H9 (cell line): ENCODE measurements around the gene LRRC36. TPM values are rescaled to one million over a fixed set of nuclear protein-coding genes. Genes with fewer than 3 reads are reported as not detected.

Experiments
- DNase-seq: peaks from one replicate; pipeline ENCODE4 v3.0.0-alpha.2; 2017
- H2AFZ ChIP-seq: one replicate; pipeline ENCODE4 v1.6.1; 2013; ENCODE audit warnings: mild to moderate bottlenecking, low read length, control low read depth, moderate library complexity
- H2AK5ac ChIP-seq: 2 replicates; pipeline ENCODE4 v1.6.1; 2013; ENCODE audit warnings: low read length, control low read depth, mixed read lengths; ENCODE audit not compliant: insufficient read length
- H2BK120ac ChIP-seq: one replicate; pipeline ENCODE4 v1.6.1; 2013; ENCODE audit warnings: low read depth, mild to moderate bottlenecking, low read length, control low read depth, inconsistent platforms; ENCODE audit not compliant: poor library complexity, severe bottlenecking
- H2BK12ac ChIP-seq: 2 replicates; pipeline ENCODE4 v1.6.1; 2013; ENCODE audit warnings: low read length, control low read depth, mixed read lengths, low read depth; ENCODE audit not compliant: insufficient read length
- H2BK15ac ChIP-seq: 2 replicates; pipeline ENCODE4 v1.6.1; 2013; ENCODE audit warnings: low read depth, low read length, control low read depth
- H2BK20ac ChIP-seq: one replicate; pipeline ENCODE4 v1.6.1; 2013; ENCODE audit warnings: low read depth, mild to moderate bottlenecking, low read length, control low read depth, inconsistent platforms; ENCODE audit not compliant: poor library complexity, severe bottlenecking
- H2BK5ac ChIP-seq: 2 replicates; pipeline ENCODE4 v1.6.1; 2013; ENCODE audit warnings: low read length, control low read depth, mixed read lengths; ENCODE audit not compliant: insufficient read length
- H3K14ac ChIP-seq: 2 replicates; pipeline ENCODE4 v1.6.1; 2013; ENCODE audit warnings: low read length, control low read depth; ENCODE audit not compliant: insufficient read depth
- H3K18ac ChIP-seq: 2 replicates; pipeline ENCODE4 v1.6.1; 2013; ENCODE audit warnings: low read depth, mild to moderate bottlenecking, mixed read lengths, low read length, control low read depth; ENCODE audit not compliant: insufficient read length
- H3K23ac ChIP-seq: 2 replicates; pipeline ENCODE4 v1.6.1; 2013; ENCODE audit warnings: low read length, control low read depth, mixed read lengths, low read depth; ENCODE audit not compliant: insufficient read length
- H3K23me2 ChIP-seq: 2 replicates; pipeline ENCODE4 v1.6.1; 2013; ENCODE audit warnings: low read depth, mild to moderate bottlenecking, mixed read lengths, low read length, control low read depth; ENCODE audit not compliant: insufficient read length, poor library complexity, severe bottlenecking
- H3K27ac ChIP-seq: 2 replicates; pipeline ENCODE4 v1.5.1; 2013; ENCODE audit warnings: low read length, control low read depth, mixed read lengths, low read depth; ENCODE audit not compliant: insufficient read length
- H3K27me3 ChIP-seq: 2 replicates; pipeline ENCODE4 v1.6.1; 2013; ENCODE audit warnings: low read length, control low read depth, inconsistent platforms; ENCODE audit not compliant: insufficient read depth
- H3K4ac ChIP-seq: 2 replicates; pipeline ENCODE4 v1.6.1; 2013; ENCODE audit warnings: low read depth, mild to moderate bottlenecking, control low read depth, inconsistent platforms, low read length, moderate library complexity
- H3K4me1 ChIP-seq: 2 replicates; pipeline ENCODE4 v1.6.1; 2013; ENCODE audit warnings: low read length, control low read depth, inconsistent platforms; ENCODE audit not compliant: insufficient read depth
- H3K4me2 ChIP-seq: 2 replicates; pipeline ENCODE4 v1.6.1; 2013; ENCODE audit warnings: low read length, control low read depth, mixed read lengths; ENCODE audit not compliant: insufficient read length, insufficient read depth
- H3K56ac ChIP-seq: 2 replicates; pipeline ENCODE4 v1.6.1; 2013; ENCODE audit warnings: low read depth, mild to moderate bottlenecking, mixed read lengths, low read length, control low read depth; ENCODE audit not compliant: insufficient read length
- H3K79me1 ChIP-seq: 2 replicates; pipeline ENCODE4 v1.6.1; 2013; ENCODE audit warnings: low read depth, mild to moderate bottlenecking, moderate library complexity, low read length, control low read depth, inconsistent platforms; ENCODE audit not compliant: insufficient read depth, poor library complexity, severe bottlenecking
- H3K79me2 ChIP-seq: 2 replicates; pipeline ENCODE4 v1.6.1; 2013; ENCODE audit warnings: low read length, control low read depth, inconsistent platforms; ENCODE audit not compliant: insufficient read depth
- H3K9ac ChIP-seq: 2 replicates; pipeline ENCODE4 v1.6.1; 2013; ENCODE audit warnings: low read length, control low read depth, mixed read lengths; ENCODE audit not compliant: insufficient read length; ENCODE audit errors: extremely low read depth
- H3K9me3 ChIP-seq: one replicate; pipeline ENCODE4 v1.6.1; 2013; ENCODE audit warnings: low read depth, low read length, inconsistent platforms; ENCODE audit not compliant: control insufficient read depth
- H3T11ph ChIP-seq: one replicate; pipeline ENCODE4 v1.6.1; 2013; ENCODE audit warnings: mild to moderate bottlenecking, low read length, control low read depth, inconsistent platforms
- H4K20me1 ChIP-seq: one replicate; pipeline ENCODE4 v1.6.1; 2013; ENCODE audit not compliant: control insufficient read depth, insufficient read length, insufficient read depth
- H4K5ac ChIP-seq: 2 replicates; pipeline ENCODE4 v1.6.1; 2013; ENCODE audit warnings: low read depth, mild to moderate bottlenecking, mixed read lengths, low read length, control low read depth; ENCODE audit not compliant: insufficient read length
- H4K8ac ChIP-seq: replicated peaks from 2 replicates; pipeline ENCODE4 v1.6.1; 2013; ENCODE audit warnings: low read length, control low read depth, mixed read lengths, low read depth; ENCODE audit not compliant: insufficient read length
- H4K91ac ChIP-seq: 2 replicates; pipeline ENCODE4 v1.6.1; 2013; ENCODE audit warnings: low read depth, mild to moderate bottlenecking, moderate library complexity, mixed read lengths, low read length, control low read depth; ENCODE audit not compliant: insufficient read length
- H3K27ac Mint-ChIP-seq, 3 experiments: 2 replicates in 2 of 3; 3 replicates in 1 of 3; pipeline ENCODE4 v1.8.0; 2020 to 2021; ENCODE audit warnings: mixed read lengths in 3 of 3, mild to moderate bottlenecking in 1 of 3, moderate library complexity in 1 of 3
- H3K27me3 Mint-ChIP-seq: 2 replicates; pipeline ENCODE4 v1.8.0; 2021; ENCODE audit warnings: low read depth, mild to moderate bottlenecking, moderate library complexity, mixed read lengths
- H3K36me3 Mint-ChIP-seq, 3 experiments: 2 replicates in 2 of 3; 3 replicates in 1 of 3; pipeline ENCODE4 v1.8.0; 2020 to 2021; ENCODE audit warnings: low read depth in 3 of 3, mixed read lengths in 3 of 3; ENCODE audit not compliant: insufficient read depth in 1 of 3
- H3K4me1 Mint-ChIP-seq, 2 experiments: 2 replicates each; pipeline ENCODE4 v1.8.0; 2020; ENCODE audit warnings: mixed read lengths in 2 of 2
- H3K4me3 Mint-ChIP-seq, 2 experiments: 2 replicates in 1 of 2; 3 replicates in 1 of 2; pipeline ENCODE4 v1.8.0; 2020 to 2021; ENCODE audit warnings: mild to moderate bottlenecking in 2 of 2, mixed read lengths in 2 of 2, moderate library complexity in 1 of 2
- H3K9me3 Mint-ChIP-seq, 2 experiments: 2 replicates in 1 of 2; 3 replicates in 1 of 2; pipeline ENCODE4 v1.8.0; 2020; ENCODE audit warnings: mild to moderate bottlenecking in 2 of 2, mixed read lengths in 2 of 2, moderate library complexity in 1 of 2
- CTCF ChIP-seq: fragments of 200-600 bp; sonication (generic); conservative IDR thresholded peaks from 3 replicates; pipeline ENCODE4 v1.8.0; 2021; ENCODE audit warnings: antibody characterized with exemption, mild to moderate bottlenecking
- WGBS: extraction: QIAGEN DNeasy Blood & Tissue Kit; methylation state at CpG from one replicate; pipeline ENCODE4 v1.1.7; 2013; ENCODE audit warnings: missing lambda C conversion rate, low lambda C conversion rate, mixed read lengths; ENCODE audit not compliant: insufficient read length; ENCODE audit errors: extremely low coverage; 5-methylcytosine and 5-hydroxymethylcytosine counted together
- total RNA-seq: library from RNA; stranded (reverse); gene quantifications from 2 replicates; pipeline ENCODE4 v1.2.1, GENCODE V29; 2021

LRRC36 gene
- total RNA-seq, 1 experiment from 2014 or later = not detected

DNA sequence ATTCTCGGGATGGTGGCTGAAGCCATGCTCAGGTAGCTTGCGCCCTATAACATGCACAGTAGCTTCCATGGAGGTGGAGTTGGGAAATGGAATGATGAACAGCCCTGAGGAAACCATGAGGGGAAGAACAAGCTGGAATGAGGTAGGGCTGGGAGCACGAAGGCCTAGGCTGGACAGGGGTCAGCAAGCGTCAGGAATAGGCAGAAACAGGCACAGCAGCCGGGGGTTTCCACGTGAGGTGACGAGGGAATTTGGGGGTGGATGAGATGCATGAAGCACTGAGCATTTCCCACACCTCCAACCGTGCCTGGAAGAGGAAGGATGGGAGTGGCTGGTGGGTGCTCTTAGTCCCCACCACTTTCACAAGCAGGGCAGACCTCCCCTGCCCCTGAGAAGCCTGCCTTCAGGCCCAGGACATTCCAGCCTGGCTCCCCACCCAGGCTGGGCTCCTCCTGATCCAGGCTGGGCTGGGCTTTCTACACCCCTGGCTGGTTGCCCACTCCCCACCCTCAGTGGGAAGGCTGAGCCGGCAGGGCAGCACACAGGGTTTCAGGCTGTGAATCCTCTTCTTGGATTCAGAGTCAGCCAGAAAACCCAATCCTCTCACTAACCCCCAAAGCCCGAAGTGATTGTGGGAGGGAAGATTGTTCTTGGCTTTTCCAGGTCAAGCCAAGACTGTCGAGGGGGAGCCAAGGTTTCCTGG, 25.4 kb upstream of the LRRC36 start:
- H3K27me3 Mint-ChIP-seq = peaks cover 48% of the 10 kb centered on the region
- no CpG with 5 or more reads among the region's 11 CpGs for WGBS
- Histone ChIP-seq H3K27ac (no peak overlapping the region), H4K5ac (no peak overlapping the region), H2BK5ac (no peak overlapping the region), H3K14ac (no peak overlapping the region), H3K56ac (no peak overlapping the region), H3K23me2 (no peaks in the 10 kb centered on the region), H4K8ac (no peak overlapping the region), H4K20me1 (no peaks in the 10 kb centered on the region), H3K4me2 (no peak overlapping the region), H3K4me1 (no peaks in the 10 kb centered on the region), H4K91ac (no peak overlapping the region), H2AFZ (no peak overlapping the region), H3K9ac (no peak overlapping the region), H3K79me1 (no peaks in the 10 kb centered on the region), H2BK15ac (no peak overlapping the region), H3T11ph (no peak overlapping the region), H2BK120ac (no peak overlapping the region), H3K27me3 (no peaks in the 10 kb centered on the region), H2AK5ac (no peak overlapping the region), H3K18ac (no peak overlapping the region), H3K79me2 (no peaks in the 10 kb centered on the region), H3K9me3 (no peaks in the 10 kb centered on the region), H3K4ac (no peak overlapping the region), H3K23ac (no peak overlapping the region), H2BK12ac (no peak overlapping the region), H2BK20ac (no peak overlapping the region)
- H3K4me1 Mint-ChIP-seq = no peaks in the 10 kb centered on the region
- TF ChIP-seq CTCF = no peak
- no peak overlapping the region for H3K4me3 Mint-ChIP-seq
- no peak for DNase-seq
- H3K9me3 Mint-ChIP-seq = no peaks in the 10 kb centered on the region
- H3K36me3 Mint-ChIP-seq = no peaks in the 10 kb centered on the region
- no peak overlapping the region; a peak in 1 of 7 replicates for H3K27ac Mint-ChIP-seq
